IPS DF 19.7 (cell line): Measurements from ENCODE around the gene SLC34A3.

Experiments
- DNase-seq: peaks from one replicate; pipeline ENCODE4 v3.0.0-alpha.2; 2013; ENCODE audit warnings: low read depth, low spot score

SLC34A3 gene

GRCh38 chr9:137230705-137231371, at the start of gene SLC34A3:
Gene SLC34A3 (plus strand): TSS chr9:137230901. CDS start chr9:137231703, 802 bp downstream.
- no peak for DNase-seq

GRCh38 chr9:137181680-137182079, 49.0 kb upstream of the SLC34A3 start:
- no peak for DNase-seq

- no peak for DNase-seq
Observed at GRCh38 chr9:137182836-137183235, 47.9 kb upstream of the SLC34A3 start.

GRCh38 chr9:137183980-137184595, 46.6 kb upstream of the SLC34A3 start:
- no peak for DNase-seq

- no peak for DNase-seq
Observed at GRCh38 chr9:137184881-137185660, 45.6 kb upstream of the SLC34A3 start.

- DNase-seq: no peak
Observed at GRCh38 chr9:137185921-137186320, 44.8 kb upstream of the SLC34A3 start.

GRCh38 chr9:137186385-137186784, 44.3 kb upstream of the SLC34A3 start:
- DNase-seq: no peak

GRCh38 chr9:137187386-137187785, 43.3 kb upstream of the SLC34A3 start:
- no peak for DNase-seq

- DNase-seq: no peak
Observed at GRCh38 chr9:137188086-137188489, 42.6 kb upstream of the SLC34A3 start.

- DNase-seq: peak; percentile 67
Observed at GRCh38 chr9:137188490-137189296, 42.0 kb upstream of the SLC34A3 start, which contains the start of the genes ANAPC2 and SSNA1. Gene ANAPC2 (minus strand): TSS chr9:137188560. CDS start chr9:137188532, 28 bp downstream. Gene SSNA1 (plus strand): TSS chr9:137188676. CDS start chr9:137188727, 51 bp downstream.

GRCh38 chr9:137189297-137190295, 41.1 kb upstream of the SLC34A3 start:
- no peak for DNase-seq

GRCh38 chr9:137190315-137190856, 40.3 kb upstream of the SLC34A3 start:
- DNase-seq: no peak

- no peak for DNase-seq
Observed at GRCh38 chr9:137191245-137191644, 39.5 kb upstream of the SLC34A3 start.

- no peak for DNase-seq
Observed at GRCh38 chr9:137191691-137192447, 38.8 kb upstream of the SLC34A3 start.

GRCh38 chr9:137192448-137192780, 38.3 kb upstream of the SLC34A3 start:
- DNase-seq: no peak

- DNase-seq: no peak
Observed at GRCh38 chr9:137192859-137193258, 37.8 kb upstream of the SLC34A3 start.

GRCh38 chr9:137193771-137194170, 36.9 kb upstream of the SLC34A3 start:
- DNase-seq: no peak

- DNase-seq: no peak
Observed at GRCh38 chr9:137194388-137194787, 36.3 kb upstream of the SLC34A3 start.

- DNase-seq: no peak
Observed at GRCh38 chr9:137194909-137195308, 35.8 kb upstream of the SLC34A3 start.
